Activated CD4-positive, alpha-beta T cell treated with anti-CD3 and anti-CD28 coated beads for 1 hour (primary cell): ENCODE data around the gene CD8A.
"Not testable (repeated sequence)": the region's sequence is repeated elsewhere in the genome, so short reads cannot be mapped to it uniquely, and the experiment has no call there.

Experiments used
- DNase-seq: peaks from one replicate; pipeline ENCODE4 v3.0.0-alpha.2; 2020

Gene CD8A

GRCh38 chr2:86775338-86775737 is 15.4 kb downstream of the CD8A start:
- no peak for DNase-seq

DNA sequence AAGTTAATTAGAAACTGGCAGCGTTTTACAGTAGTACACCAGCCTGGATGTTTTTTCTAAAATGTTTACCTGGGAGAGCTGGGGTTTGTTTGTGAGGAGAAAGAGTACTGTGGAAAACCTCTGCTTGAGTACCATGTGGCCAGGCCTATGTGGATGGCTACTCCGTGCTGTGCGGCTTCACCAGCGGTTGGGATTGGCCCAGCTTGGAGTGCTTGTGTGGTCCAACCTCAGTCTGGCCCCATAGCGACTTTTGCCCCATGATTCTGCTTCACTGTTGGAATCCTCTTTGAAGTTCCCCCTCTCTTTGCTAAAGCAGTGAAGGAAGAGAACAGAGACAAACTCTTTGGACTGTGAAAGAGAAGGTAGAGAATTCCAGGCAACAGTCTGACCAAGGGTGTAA is 15.9 kb downstream of the CD8A start:
- DNase-seq = no peak

GRCh38 chr2:86772611-86773010 is 18.1 kb downstream of the CD8A start:
- DNase-seq = no peak

- no peak for DNase-seq
These were observed 19.9 kb downstream of the CD8A start for GRCh38 chr2:86770816-86771301.

DNA sequence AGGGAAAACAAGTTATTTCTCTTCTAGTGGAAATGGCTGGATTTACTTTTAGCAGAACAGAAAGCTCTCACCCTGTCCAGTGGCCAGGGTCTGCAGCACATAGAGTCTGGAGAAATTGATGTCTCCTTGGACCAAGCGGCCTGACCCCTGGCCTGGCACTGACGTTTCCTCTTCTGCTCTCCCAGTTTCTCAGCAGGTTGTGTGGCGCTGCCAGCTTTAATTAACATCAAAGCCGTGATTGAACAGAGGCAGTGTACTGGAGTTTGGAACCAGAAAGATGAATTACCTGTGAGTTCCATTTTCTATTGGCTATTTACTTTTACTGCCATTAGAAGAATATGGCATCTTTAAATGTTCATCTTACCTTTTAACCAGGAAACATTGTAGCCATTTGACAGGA is 20.9 kb downstream of the CD8A start:
- no peak for DNase-seq

GRCh38 chr2:86768189-86768949 is 22.3 kb downstream of the CD8A start:
- no peak for DNase-seq

GRCh38 chr2:86765310-86765695 is 25.4 kb downstream of the CD8A start:
- DNase-seq = no peak

DNA sequence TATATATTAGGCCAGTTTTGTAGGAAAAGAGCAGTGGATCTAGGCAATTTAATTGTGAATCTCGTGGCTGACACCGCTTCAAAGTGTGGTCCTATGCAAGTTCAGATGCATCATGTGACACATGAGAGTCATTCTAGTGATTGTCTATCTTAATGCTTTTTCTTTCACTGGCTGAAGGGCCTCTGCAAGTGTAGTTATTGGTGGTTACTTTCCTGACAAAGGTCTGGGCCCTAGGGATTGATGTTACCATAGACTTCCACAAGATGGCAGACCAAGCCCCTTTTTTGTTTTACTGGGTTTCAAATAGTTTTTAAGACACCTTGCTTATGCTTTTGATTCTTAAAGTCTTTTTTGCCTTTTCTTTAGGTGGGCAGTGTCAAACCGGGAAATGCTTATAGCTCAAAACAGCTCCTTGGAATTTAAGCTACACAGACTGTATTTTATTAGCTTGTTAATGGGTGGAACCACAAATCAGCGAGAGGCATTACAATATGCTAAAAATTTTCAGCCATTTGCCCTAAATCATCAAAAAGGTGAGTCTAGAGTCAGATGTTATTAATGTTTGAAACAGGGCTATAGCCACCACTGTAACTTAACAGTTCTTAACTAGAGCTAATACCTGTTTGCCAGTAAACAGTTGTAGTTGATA is 25.9 kb downstream of the CD8A start:
- DNase-seq = no peak

DNA sequence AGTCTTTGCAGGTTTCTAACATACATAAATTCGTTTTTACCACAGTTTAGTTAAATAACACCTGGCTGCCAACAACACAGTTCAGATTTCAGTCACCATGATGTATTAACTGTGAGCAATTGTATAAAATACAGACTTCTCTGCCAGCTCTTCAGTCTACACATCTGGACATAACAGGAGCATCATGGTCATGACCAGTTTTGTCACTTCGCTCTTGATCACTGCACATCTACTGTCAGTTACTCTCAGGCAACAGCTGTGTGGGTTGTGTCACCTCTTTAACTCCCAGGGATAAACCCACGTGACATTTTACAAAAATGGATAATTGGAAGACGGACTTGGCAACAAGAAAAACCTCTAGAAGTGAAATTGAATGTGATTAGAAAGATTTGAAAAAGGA is 30.3 kb downstream of the CD8A start:
- DNase-seq = no peak

DNA sequence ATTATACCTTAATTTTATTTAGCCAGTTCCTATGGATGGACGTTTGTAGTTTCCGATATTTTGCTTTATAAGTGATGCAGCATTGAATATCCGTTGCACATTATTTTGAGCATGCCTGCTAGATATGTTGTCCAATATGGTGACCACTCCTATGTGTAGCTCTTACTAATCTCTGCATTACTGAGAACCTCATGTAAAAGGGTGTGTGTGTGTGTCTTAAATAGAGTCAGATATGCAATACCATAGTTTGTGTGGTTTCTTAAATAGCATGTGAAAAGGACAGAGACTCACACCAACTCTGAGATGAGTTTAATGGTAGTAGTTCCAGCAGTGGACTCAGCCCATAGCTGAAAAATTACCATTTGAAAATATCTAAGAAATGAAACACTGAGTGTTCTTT is 32.3 kb downstream of the CD8A start:
- DNase-seq = no peak

GRCh38 chr2:86753606-86754005 is 37.1 kb downstream of the CD8A start:
- DNase-seq = no peak

DNA sequence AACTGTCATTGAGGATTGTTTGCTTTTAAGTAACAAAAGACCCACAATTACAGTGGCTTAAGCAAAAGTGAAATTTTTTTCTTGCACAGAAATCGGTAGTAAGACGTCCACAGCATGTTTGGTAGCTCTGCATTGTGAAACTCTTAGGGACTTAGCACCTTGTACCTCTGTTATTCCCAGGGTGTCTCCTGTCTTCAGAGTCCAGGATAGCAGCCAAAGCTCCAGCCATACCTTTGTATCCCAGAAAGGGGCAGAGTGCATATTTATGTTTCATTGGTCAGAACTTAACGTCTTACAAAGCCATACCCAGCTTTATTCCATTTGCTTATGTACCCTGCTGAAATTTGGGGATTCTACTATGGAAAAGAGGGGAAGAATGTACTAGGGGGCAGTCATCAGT is 37.8 kb downstream of the CD8A start:
- no peak for DNase-seq

DNA sequence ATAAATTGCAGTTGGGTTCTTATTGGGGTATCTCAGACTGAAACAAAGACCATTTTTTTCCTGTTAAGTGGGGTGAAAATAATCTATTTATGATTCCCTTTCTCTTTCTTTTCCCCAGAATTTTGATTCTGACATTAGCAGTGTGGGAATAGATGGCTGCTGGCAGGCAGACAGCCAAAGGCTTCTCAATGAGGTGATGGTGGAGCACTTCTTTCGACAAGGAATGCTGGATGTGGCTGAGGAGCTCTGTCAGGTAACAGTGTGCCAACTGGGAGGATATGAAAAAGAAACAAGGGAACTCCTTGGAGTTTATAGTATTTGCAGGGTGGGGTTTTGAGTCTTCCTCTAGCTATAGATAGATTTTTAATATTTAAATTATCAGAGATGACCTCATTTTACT is 38.9 kb downstream of the CD8A start:
- no peak for DNase-seq

DNA sequence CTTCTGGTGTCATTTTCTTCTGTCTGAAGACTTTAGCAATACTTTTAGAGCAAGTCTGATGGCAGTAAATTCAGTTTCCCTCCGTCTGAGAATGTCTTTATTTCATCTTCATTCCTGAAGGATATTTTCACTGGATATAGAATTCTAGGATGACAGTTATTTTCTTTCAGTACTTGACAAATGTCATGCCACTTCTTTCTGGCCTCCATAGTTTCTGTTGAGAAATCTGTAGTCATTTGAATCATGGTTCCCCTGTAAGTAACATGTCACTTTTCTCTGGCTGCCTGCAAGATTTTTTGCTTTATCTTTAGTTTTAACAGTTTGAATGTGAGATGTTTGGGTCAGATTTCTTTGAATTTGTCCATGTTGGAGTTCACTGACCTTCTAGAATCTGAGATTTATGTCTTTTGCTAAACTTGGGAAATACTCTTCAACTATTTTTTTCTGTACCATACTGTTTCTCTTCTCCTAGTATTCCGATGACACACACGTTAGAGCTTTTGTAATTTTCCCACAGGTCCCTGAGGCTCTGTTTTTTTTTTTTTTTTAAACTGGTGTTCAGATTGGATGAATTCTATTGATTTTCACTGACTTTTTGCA is 40.4 kb downstream of the CD8A start:
- no peak for DNase-seq

DNA sequence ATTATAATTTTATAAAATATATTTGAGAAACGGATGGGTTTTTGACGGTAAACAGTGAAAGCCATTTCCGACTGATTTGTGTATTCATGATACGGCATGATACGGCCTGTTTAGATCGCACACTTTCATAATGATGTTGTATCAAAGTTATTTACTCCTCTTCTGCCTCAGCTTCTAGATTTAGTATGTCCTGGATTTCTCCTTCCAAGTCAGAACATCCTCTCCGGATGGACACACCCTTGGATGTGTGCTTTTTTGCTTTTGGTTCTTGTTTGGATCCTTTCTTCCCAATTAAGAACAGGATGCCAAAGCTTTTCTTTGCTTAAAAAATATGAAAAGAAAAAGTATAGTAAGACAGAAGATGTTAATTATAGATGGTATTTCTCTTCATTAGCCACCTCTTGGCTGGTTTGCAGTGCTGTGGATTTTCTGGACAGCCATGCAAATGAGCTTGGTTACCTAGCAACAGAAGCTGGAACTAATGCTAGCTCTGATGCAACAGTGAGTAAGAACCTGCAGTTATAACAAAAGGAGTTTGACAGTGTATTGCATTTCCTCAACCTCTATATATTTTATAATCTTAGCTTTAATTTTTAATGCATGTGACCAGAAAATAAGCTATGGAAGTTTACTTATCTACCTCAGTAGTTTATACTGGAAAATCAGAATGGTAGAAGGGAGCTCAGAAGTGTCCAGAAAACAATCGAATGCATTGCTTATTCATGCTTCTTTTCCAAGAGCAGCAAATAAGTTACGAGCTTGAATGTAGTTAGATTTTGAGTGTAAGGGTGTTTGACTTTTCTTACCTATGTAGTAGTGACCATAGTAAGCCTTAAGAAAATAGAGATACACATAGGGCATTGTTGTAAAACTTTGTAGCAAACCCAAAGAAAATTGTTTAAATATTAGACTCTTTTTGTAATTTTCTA is 42.7 kb downstream of the CD8A start:
- DNase-seq = no peak

GRCh38 chr2:86746939-86747338 is 43.8 kb downstream of the CD8A start:
- no peak for DNase-seq

DNA sequence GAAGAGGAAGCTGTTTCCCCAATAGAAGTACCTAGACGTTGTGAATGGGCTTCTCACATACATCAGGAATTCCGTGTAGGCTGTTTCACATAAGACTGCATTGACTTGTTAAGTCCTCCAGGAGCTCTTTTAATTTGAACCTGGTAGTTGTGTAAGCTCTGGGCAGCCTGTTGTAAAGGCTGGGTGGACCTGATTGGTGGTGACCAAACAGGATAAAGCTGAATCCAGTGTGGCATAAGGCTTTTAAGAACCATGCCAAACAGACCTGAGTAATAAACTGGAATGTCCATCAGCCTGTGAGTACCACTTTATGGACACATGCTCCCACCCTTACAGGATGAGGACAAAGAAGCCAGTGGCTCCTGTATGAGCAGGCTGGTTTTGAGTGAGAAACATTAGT is 46.6 kb downstream of the CD8A start:
- DNase-seq = no peak

GRCh38 chr2:86741889-86742498 is 48.7 kb downstream of the CD8A start:
- not testable (repeated sequence) for DNase-seq

- DNase-seq = not testable (repeated sequence)
These were observed 50.8 kb downstream of the CD8A start for GRCh38 chr2:86739889-86740288.

DNA sequence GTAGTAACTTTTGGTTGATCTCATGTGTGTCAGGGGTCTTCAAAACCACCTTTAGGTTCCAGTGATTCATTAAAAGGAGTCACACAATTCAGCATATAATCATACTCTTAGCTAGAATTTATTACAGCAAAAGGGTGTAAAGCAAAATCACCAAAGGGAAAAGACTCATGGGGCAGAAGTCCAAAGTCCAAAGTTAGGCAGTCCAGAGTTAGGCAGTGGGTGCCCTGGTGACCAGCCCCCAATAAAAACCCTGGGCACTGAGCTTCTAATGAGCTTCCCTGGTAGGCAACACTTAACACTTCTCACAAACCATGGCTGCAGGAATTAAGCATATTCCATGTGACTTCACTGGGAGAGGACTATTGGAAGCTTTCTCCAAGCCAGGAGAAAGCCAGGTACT is 51.2 kb downstream of the CD8A start:
- not testable (repeated sequence) for DNase-seq

DNA sequence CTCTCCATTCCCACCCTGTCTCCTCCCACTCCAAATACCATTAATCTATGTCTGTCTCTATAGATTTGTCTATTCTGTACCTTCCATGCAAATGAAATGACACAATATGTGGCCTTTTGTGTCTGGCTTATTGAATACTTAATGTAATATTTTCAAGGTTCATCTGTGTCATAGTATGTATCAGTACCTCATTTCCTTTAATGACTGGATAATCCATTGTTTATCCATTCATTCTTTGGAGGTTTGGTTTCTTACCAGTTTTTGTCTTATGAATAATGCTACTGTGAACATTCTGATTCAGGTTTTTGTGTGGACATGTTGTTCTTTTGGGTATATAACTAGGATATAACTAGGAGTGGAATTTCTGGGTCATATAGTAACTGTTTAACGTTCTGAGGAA is 55.8 kb downstream of the CD8A start:
- DNase-seq = not testable (repeated sequence)
